Measurements from ENCODE around the gene CMBL.

- TF ChIP-seq CTCF (IDR thresholded peaks at IDR 0.05) (no peak), POLR2A (IDR thresholded peaks at IDR 0.05) (no peak)
These were observed 17.0 kb upstream of the CMBL start for GRCh38 chr5:10324518-10325370.

All from Peyer's patch (tissue), 4 donors.